Activated CD8-positive, alpha-beta T cell treated with anti-CD3 and anti-CD28 coated beads for 36 hours (primary cell): ENCODE results near the gene HAUS5. TPM values are rescaled to one million over a fixed set of nuclear protein-coding genes. Genes with fewer than 3 reads are reported as not detected.

ENCODE experiments used
- ATAC-seq: fragments of 200-7000 bp; cut with Tn5 transposase; one replicate; pipeline ENCODE4 v1.10.0; 2021; ENCODE audit warnings: mild to moderate bottlenecking, moderate library complexity
- CTCF ChIA-PET: fragments of 350-600 bp; sonication (Branson Sonifier 250); formaldehyde crosslinking; loops from one replicate; lab custom pipeline; 2021; ENCODE audit warnings: antibody characterized with exemption; lab: Charles Lee
- POLR2A ChIA-PET: fragments of 350-600 bp; sonication (Branson Sonifier 250); formaldehyde crosslinking; loops from one replicate; lab custom pipeline; 2021; ENCODE audit warnings: antibody characterized with exemption; lab: Charles Lee
- DNase-seq: peaks from one replicate; pipeline ENCODE4 v3.0.0-alpha.2; 2020
- H3K27ac Mint-ChIP-seq: one replicate; pipeline ENCODE4 v1.8.0; 2021; ENCODE audit warnings: mild to moderate bottlenecking, mixed read lengths
- H3K27me3 Mint-ChIP-seq: one replicate; pipeline ENCODE4 v1.8.0; 2021; ENCODE audit warnings: mixed read lengths
- H3K36me3 Mint-ChIP-seq: one replicate; pipeline ENCODE4 v1.8.0; 2021; ENCODE audit warnings: low read depth, mixed read lengths
- H3K4me1 Mint-ChIP-seq: one replicate; pipeline ENCODE4 v1.8.0; 2021; ENCODE audit warnings: low read depth, mixed read lengths
- H3K4me3 Mint-ChIP-seq: one replicate; pipeline ENCODE4 v1.8.0; 2021; ENCODE audit warnings: mild to moderate bottlenecking, moderate library complexity, mixed read lengths
- H3K9me3 Mint-ChIP-seq: one replicate; pipeline ENCODE4 v1.8.0; 2021; ENCODE audit warnings: mixed read lengths
- CTCF ChIP-seq: fragments of 200-600 bp; IDR thresholded peaks from one replicate; pipeline ENCODE4 v1.8.0; 2022; ENCODE audit warnings: antibody characterized with exemption, mild to moderate bottlenecking
- intact Hi-C: fragments of 100-400 bp; cut with micrococcal nuclease; formaldehyde crosslinking; loops from one replicate; pipeline ENCODE4 v1.10.0; 2022
- total RNA-seq, 2 experiments: library from RNA; stranded (reverse); gene quantifications; one replicate each; pipeline ENCODE4 v1.2.3, GENCODE V29; 2021

The HAUS5 gene
- total RNA-seq, 2 experiments from 2014 or later, result 38.3 to 40.0 TPM

GRCh38 chr19:35661995-35662340 is 49.4 kb downstream of the HAUS5 start:
- TF ChIP-seq CTCF, result no peak
- no peaks in the 10 kb centered on the region for H3K4me1 Mint-ChIP-seq
- no peaks in the 10 kb centered on the region for H3K9me3 Mint-ChIP-seq
- ChIA-PET CTCF (interaction anchor here (0.6 kb wide), 1 partner anchor 152 kb away, joined by 3 read pairs; no protein-coding TSS in a partner anchor), POLR2A (interaction anchor here (2.2 kb wide), 1 partner anchor 12 kb away, joined by 7 read pairs; no protein-coding TSS in a partner anchor)
- H3K27ac Mint-ChIP-seq, result no peak overlapping the region
- H3K36me3 Mint-ChIP-seq, result peaks cover 29% of the 10 kb centered on the region
- ATAC-seq (no peak), DNase-seq (no peak)
- H3K27me3 Mint-ChIP-seq, result no peaks in the 10 kb centered on the region
- intact Hi-C loops, result no loop called here
- no peak overlapping the region for H3K4me3 Mint-ChIP-seq

- ChIA-PET POLR2A (no interaction called here), CTCF (no interaction called here)
- H3K4me3 Mint-ChIP-seq, result no peak overlapping the region
- DNase-seq (no peak), ATAC-seq (no peak)
- no peak for TF ChIP-seq CTCF
- intact Hi-C loops, result no loop called here
- H3K27ac Mint-ChIP-seq, result no peak overlapping the region
- no peaks in the 10 kb centered on the region for H3K9me3 Mint-ChIP-seq
- no peaks in the 10 kb centered on the region for H3K4me1 Mint-ChIP-seq
- H3K27me3 Mint-ChIP-seq, result no peaks in the 10 kb centered on the region
- H3K36me3 Mint-ChIP-seq, result peaks cover 16% of the 10 kb centered on the region
Observed at GRCh38 chr19:35663981-35664380, 51.4 kb downstream of the HAUS5 start.

GRCh38 chr19:35665157-35665556 is 52.6 kb downstream of the HAUS5 start:
- TF ChIP-seq CTCF, result no peak
- DNase-seq (no peak), ATAC-seq (no peak)
- intact Hi-C loops, result no loop called here
- Mint-ChIP-seq H3K27ac (no peak overlapping the region), H3K9me3 (no peaks in the 10 kb centered on the region), H3K36me3 (peaks cover 10% of the 10 kb centered on the region), H3K4me3 (no peak overlapping the region), H3K4me1 (no peaks in the 10 kb centered on the region), H3K27me3 (peaks cover 7% of the 10 kb centered on the region)
- POLR2A ChIA-PET, result no interaction called here
- CTCF ChIA-PET, result no interaction called here

GRCh38 chr19:35665604-35666003 is 53.1 kb downstream of the HAUS5 start:
- no peak for TF ChIP-seq CTCF
- Mint-ChIP-seq H3K27me3 (peaks cover 8% of the 10 kb centered on the region), H3K4me1 (no peaks in the 10 kb centered on the region), H3K4me3 (no peak overlapping the region), H3K9me3 (no peaks in the 10 kb centered on the region), H3K27ac (no peak overlapping the region), H3K36me3 (peaks cover 10% of the 10 kb centered on the region)
- POLR2A ChIA-PET, result no interaction called here
- ATAC-seq, result no peak
- intact Hi-C loops, result no loop called here
- no peak for DNase-seq
- CTCF ChIA-PET, result no interaction called here

- no peak within 1 kb of the TSS for H3K27ac Mint-ChIP-seq
- no peak for TF ChIP-seq CTCF
- CTCF ChIA-PET, result interaction anchor here (0.6 kb wide), 1 partner anchor 153 kb away, joined by 4 read pairs; no protein-coding TSS in a partner anchor
- H3K4me1 Mint-ChIP-seq, result no peaks in the 10 kb centered on the region
- ATAC-seq (no peak), DNase-seq (no peak)
- peaks cover 8% of the 10 kb centered on the region for H3K36me3 Mint-ChIP-seq
- H3K4me3 Mint-ChIP-seq, result no peak within 1 kb of the TSS
- H3K27me3 Mint-ChIP-seq, result peaks cover 10% of the 10 kb centered on the region
- POLR2A ChIA-PET, result no interaction called here
- intact Hi-C loops, result no loop called here
- H3K9me3 Mint-ChIP-seq, result no peaks in the 10 kb centered on the region
Observed at GRCh38 chr19:35666251-35666913, 53.8 kb downstream of the HAUS5 start, which contains the start of gene UPK1A. TSS of gene UPK1A (plus strand) at chr19:35666517. CDS start at chr19:35666813, 296 bp downstream.
